HK-2 (cell line): Measurements from ENCODE around the gene SMPD2.
"Not testable (repeated sequence)": the region's sequence is repeated elsewhere in the genome, so short reads cannot be mapped to it uniquely, and the experiment has no call there.

Experiments
- DNase-seq: peaks from one replicate; pipeline ENCODE4 v3.0.0-alpha.2; 2018; ENCODE audit not compliant: unreplicated experiment

SMPD2 gene

DNA sequence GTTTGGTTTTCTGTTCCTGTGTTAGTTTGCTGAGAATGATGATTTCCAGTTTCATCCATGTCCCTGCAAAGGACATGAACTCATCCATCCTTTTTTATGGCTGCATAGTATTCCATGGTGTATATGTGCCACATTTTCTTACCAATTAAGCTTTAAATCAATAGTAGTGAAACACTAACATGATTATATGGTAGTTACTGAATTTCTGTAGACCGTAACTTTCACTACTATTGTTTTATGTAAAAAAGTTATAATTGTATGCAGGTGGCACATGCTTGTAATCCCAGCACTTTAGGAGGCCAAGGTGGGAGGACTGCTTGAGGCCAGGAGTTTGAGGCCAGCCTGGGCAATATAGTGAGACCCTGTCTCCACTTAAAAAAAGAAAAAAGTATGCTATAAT lies 20.7 kb downstream of the SMPD2 start:
- not testable (repeated sequence) for DNase-seq

DNA sequence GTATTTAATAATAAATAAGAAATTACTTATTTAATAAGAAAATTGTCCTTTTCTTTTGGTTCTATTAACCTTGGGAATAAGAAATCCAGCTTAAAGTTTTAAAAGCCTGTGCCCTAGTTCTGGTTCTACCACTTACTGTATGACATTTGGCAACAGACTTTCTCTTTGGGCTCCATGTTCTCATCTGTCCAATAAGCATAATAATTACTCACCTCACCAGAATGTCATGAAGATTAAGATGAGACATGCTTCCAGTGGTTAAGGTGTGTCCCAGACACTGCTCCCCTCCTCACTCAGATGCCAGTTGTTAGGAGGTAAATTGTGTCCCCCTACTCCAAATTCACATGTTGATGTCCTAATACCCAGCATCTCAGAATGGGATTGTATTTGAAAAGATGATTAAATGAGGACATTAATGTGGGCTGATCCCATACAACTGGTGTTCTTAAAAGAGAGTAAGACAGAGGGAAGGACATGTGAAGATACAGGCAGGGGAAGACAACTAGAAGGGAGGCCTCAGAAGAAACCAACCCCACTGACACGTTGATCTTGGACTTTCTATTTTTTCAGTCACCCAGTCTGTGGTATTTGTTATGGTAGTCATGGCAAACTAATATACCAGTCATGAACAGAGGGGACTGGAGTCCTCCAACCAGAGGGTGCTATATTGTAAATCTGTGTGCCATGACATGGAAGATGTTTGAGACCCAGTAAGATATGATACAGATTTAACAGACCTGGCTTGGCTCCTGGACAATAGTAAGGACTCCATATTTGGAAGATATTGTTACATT lies 21.4 kb downstream of the SMPD2 start:
- DNase-seq: no peak

DNA sequence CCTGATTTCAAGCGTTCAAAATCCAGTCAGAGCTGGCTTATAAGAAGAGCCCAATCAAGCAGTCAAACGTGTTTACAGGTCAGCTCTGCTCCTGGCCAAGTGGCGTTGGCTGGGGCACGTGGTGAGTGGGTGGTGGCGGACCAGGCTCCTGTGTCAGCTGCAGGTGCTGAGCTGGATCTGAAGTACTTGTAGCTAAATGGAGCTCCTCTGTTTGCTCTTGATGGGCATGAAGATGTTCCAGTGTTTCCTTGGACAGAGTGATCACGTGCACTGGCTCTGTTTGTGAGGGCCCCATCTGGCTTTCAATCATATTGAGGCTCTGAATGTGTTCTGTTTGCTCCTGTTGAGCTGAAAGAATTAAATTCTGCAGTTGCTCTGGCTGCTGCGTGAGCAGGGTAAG lies 25.2 kb downstream of the SMPD2 start:
- DNase-seq: no peak

DNA sequence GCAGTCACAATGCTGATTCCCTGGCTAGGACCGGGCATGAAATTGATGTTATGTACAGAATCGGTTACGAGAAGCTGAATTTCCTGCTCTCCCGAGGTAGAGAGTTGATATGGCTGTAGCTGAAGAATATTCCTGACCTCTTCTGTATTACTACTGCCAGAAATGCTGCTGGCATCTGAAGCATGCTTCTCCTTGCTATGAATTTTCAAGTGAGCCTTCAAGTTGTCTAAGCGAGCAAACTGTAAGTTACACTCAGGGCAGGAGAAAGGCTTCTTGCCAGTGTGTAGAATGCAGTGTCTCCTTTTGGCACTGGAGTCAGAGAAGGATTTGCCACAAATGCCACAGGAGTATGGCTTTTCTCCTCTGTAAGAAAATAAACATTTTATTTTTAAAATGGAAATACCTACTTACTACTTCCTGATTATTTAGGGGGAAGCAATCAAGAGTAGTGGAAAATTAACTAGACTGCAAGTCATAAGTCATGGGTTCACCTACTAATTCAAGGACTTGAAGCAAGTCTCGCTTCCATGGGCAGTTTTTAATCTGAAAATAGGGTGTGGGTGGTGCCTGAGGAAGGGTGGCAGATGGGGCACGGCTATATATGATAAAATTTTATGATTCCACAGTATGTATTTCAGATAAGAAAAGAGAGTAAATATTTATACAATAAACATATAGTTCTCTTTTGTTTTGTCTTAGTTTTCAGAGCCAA lies 25.8 kb downstream of the SMPD2 start:
- DNase-seq: no peak

DNA sequence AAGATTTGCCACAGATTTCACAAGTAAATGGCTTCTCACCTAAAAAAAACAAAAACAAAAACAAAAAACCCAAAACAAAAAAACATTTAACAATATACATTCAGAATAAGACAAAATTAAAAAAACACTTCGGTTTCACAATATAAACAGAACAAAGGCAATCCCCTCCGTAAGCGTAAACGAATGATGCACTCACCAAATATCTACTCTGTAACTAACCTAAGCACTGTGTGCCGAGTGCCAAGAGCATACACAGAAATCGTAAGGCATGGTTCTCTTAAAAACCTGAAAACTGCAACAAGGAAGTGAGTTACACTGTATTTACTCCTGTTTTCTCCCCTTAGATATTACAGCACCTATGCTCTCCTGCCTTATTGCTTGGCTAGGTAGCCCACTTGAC lies 27.2 kb downstream of the SMPD2 start:
- DNase-seq: no peak

DNA sequence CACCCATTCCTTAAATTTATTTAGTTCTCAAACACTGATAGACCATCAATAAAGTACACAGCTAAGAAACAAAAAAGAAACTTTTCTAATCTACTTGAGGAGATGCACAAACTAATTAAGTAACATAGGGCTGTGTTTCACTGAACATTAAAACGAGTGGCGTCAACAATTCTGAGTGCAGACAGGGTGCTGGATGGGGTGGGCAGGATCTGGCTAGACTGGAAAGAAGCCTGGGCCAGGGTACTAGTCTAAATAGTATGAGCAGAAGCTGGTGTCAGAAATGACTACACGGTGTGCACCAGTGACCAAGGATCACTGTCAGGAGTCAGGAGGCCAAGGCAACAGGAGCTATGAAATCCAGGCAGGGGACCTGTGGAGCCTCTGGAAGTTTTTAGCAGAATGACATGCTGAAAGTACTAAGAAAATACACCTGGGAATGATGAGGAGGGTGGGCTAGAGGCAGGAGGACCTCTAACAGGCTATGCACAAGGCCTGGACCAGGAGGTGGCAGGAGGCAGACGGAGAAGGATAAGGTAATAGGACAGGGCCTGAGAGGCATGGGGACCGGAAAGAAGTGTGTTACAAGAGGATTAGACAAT lies 29.2 kb downstream of the SMPD2 start:
- no peak for DNase-seq

GRCh38 chr6:109471105-109471810 lies 30.7 kb downstream of the SMPD2 start:
- no peak for DNase-seq

GRCh38 chr6:109472132-109472995 lies 31.8 kb downstream of the SMPD2 start:
- DNase-seq: no peak

DNA sequence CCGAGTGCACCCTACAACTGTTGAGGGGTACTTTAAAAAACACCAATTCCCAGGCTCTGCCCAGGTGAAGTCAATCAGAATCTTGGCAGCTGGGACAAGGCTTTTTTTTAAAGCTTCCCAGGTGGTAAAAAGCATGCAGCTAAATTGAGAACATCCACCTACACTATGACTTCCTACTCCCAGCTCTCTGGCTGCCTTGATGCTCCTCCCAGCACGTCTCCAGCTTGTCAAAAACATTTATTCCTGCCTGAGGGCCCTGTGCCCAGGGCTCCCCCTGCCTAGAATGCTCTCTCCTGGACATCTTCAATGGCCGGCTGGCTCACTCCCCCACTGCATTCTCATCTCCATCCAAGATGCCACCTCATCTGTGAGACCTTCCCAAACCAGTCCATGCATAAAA lies 32.6 kb downstream of the SMPD2 start:
- DNase-seq: no peak

DNA sequence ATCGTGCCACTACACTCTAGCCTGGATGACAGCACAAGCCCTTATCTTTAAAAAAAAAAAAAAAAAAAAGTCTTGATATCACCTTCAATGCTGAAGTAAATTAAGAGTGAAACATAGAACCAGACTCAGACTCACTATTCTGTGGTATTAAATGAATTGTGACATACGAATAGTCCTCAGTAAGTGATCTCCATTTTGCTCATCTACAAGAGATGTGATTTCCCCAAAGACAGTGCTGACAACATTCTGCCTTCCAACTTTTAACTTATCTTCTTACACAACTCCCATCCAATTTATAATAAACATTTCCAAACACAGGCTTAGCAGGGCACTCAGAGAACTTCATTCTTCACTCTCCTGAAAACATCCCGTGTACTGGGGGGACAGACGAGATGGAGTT lies 34.5 kb downstream of the SMPD2 start:
- DNase-seq: no peak

- DNase-seq: no peak
Measured at GRCh38 chr6:109475625-109476024, 35.1 kb downstream of the SMPD2 start.

- no peak for DNase-seq
Measured at GRCh38 chr6:109477184-109477583, 36.7 kb downstream of the SMPD2 start.

DNA sequence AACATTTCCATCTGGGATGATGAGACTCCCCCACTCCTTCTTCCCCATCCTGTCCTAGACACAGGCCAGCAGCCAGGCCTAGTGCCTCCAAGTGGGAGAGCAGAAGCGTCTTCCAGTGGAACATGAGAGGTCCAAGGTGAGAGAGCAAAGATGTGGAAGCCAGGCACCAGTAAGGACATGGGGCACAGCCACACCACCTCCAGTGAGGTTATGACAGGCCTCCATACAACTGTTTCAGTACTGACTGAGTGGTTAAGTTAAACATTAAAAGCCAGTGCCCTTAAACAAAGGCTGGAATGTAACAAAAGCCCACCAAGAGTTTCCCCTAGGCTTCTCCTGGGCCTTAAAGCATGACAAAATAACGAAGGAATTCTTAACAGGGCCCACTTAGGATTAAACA lies 37.2 kb downstream of the SMPD2 start:
- no peak for DNase-seq

- DNase-seq: no peak
Measured at GRCh38 chr6:109478222-109478805, 37.8 kb downstream of the SMPD2 start.

DNA sequence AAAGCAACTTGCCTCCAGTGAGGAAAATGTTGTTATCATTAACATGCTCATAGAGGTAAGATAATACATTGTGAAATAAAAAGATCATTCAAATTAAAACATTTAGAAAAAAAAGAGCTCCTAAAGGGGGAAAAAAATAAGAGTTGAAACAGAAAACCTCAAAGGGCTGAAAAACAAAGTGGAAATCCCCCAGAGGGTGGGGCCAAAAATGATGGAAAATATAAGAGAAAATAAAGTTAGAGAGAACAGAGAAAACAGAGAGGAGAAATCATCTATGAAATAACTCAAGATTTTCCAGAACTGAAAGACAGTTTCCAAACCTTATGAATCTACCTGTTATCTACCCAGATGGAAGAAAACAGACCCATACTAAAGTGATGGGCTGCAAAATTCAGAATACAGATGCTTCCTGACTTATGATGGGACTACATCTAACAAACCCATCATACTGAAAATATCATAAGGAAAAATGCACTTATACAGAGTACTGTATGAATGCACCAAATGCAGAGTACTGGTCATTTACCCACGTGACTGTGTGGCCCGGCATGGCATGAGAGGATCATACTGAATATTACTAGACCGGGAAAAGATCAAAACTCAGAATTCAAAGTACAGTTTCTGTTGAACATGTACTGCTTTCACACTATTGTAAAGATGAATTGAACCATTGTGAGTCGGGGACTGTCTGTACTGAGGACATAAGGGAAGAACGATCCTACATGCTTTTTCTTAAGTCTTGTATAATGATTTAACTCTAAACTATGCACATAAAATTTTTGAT lies 38.5 kb downstream of the SMPD2 start:
- no peak for DNase-seq

GRCh38 chr6:109480993-109481480 lies 40.5 kb downstream of the SMPD2 start:
- no peak for DNase-seq

- DNase-seq: peak; percentile 91
Measured at GRCh38 chr6:109482905-109483734, 42.6 kb downstream of the SMPD2 start, which contains the start of gene ZBTB24. TSS of gene ZBTB24 (minus strand) at chr6:109483219. CDS start at chr6:109482026, 1,193 bp downstream.

- DNase-seq: no peak
Measured at GRCh38 chr6:109483735-109484057, 43.2 kb downstream of the SMPD2 start.

- DNase-seq: no peak
Measured at GRCh38 chr6:109484122-109484521, 43.6 kb downstream of the SMPD2 start.
